CD14-positive monocyte (primary cell): Measurements from ENCODE around the gene SAV1. TPM values are rescaled to one million over a fixed set of nuclear protein-coding genes. Genes with fewer than 3 reads are reported as not detected.
A peak's percentile ranks its signal among the peaks of the same experiment; 100 is the strongest.

Experiments
- DNase-seq, 3 donors: peaks; one replicate each; pipeline ENCODE4 v3.0.0-alpha.2; 2011 to 2022
- H2AFZ ChIP-seq: 2 replicates; pipeline ENCODE4 v1.6.0; 2012; ENCODE audit warnings: mild to moderate bottlenecking, low read depth, low read length, inconsistent platforms; ENCODE audit not compliant: insufficient read depth, poor library complexity, severe bottlenecking
- H3K27ac ChIP-seq, 2 donors: 1 replicate in 1 of 2; 2 replicates in 1 of 2; pipeline ENCODE4 v1.5.1; 2012 to 2013; ENCODE audit warnings: low read length in 2 of 2, control low read depth in 1 of 2, inconsistent platforms in 1 of 2, low read depth in 1 of 2, mild to moderate bottlenecking in 1 of 2
- H3K27me3 ChIP-seq, 2 donors: one replicate each; pipeline versions ENCODE4 v1.6.0 to v1.6.1; 2011 to 2013; ENCODE audit warnings: low read length in 2 of 2; ENCODE audit not compliant: control insufficient read depth in 2 of 2, insufficient read depth in 2 of 2
- H3K36me3 ChIP-seq, 2 donors: replicated peaks in 1 of 2; 1 replicate in 1 of 2; 2 replicates in 1 of 2; pipeline versions ENCODE4 v1.5.1 to v1.6.1; 2012 to 2013; ENCODE audit warnings: low read length in 2 of 2, control low read depth in 1 of 2, inconsistent platforms in 1 of 2, mild to moderate bottlenecking in 1 of 2; ENCODE audit not compliant: insufficient read depth in 2 of 2, control insufficient read depth in 1 of 2
- H3K4me1 ChIP-seq, 2 donors: 1 replicate in 1 of 2; 2 replicates in 1 of 2; pipeline versions ENCODE4 v1.5.1 to v1.6.1; 2012 to 2013; ENCODE audit warnings: low read length in 2 of 2, control low read depth in 1 of 2, inconsistent platforms in 1 of 2, mild to moderate bottlenecking in 1 of 2, moderate library complexity in 1 of 2; ENCODE audit not compliant: insufficient read depth in 2 of 2, control insufficient read depth in 1 of 2
- H3K4me2 ChIP-seq: replicated peaks from 2 replicates; pipeline ENCODE3; 2012; ENCODE audit warnings: low read length, moderate library complexity, mild to moderate bottlenecking; ENCODE audit not compliant: poor library complexity, severe bottlenecking; ENCODE audit errors: extremely low read depth
- H3K4me3 ChIP-seq, 3 experiments: fragments of 200-600 bp in 1 of 3; sonication (generic) in 1 of 3; replicated peaks in 1 of 3; 1 replicate in 2 of 3; 2 replicates in 1 of 3; pipeline ENCODE4 v1.5.1; 2011 to 2013; ENCODE audit warnings: low read length in 3 of 3, mild to moderate bottlenecking in 3 of 3, control low read depth in 2 of 3, low read depth in 2 of 3, inconsistent platforms in 1 of 3, moderate library complexity in 1 of 3
- H3K79me2 ChIP-seq: 2 replicates; pipeline ENCODE4 v1.6.0; 2012; ENCODE audit warnings: mild to moderate bottlenecking, control low read depth, inconsistent platforms, low read length, moderate library complexity; ENCODE audit not compliant: insufficient read depth
- H3K9ac ChIP-seq: 2 replicates; pipeline ENCODE4 v1.6.0; 2017; ENCODE audit warnings: low read length, mild to moderate bottlenecking; ENCODE audit not compliant: insufficient read depth, poor library complexity, severe bottlenecking
- H3K9me3 ChIP-seq, 2 donors: replicated peaks in 1 of 2; 1 replicate in 1 of 2; 2 replicates in 1 of 2; pipeline versions ENCODE4 v1.5.1 to v1.6.1; 2012 to 2013; ENCODE audit warnings: low read length in 2 of 2, control low read depth in 1 of 2; ENCODE audit not compliant: control insufficient read depth in 1 of 2, insufficient read depth in 1 of 2
- H4K20me1 ChIP-seq: 2 replicates; pipeline ENCODE4 v1.6.0; 2012; ENCODE audit warnings: mild to moderate bottlenecking, low read length, control low read depth, moderate library complexity; ENCODE audit not compliant: insufficient read depth
- H3K27ac Mint-ChIP-seq, 7 donors: one replicate each; pipeline ENCODE4 v1.8.0; 2020; ENCODE audit warnings: mild to moderate bottlenecking in 7 of 7, mixed read lengths in 7 of 7, moderate library complexity in 6 of 7, inconsistent platforms in 2 of 7
- H3K27me3 Mint-ChIP-seq, 3 donors: one replicate each; pipeline ENCODE4 v1.8.0; 2021 to 2022; ENCODE audit warnings: low read depth in 3 of 3, mild to moderate bottlenecking in 3 of 3, mixed read lengths in 3 of 3, moderate library complexity in 3 of 3, inconsistent platforms in 1 of 3
- H3K36me3 Mint-ChIP-seq, 2 donors: one replicate each; pipeline ENCODE4 v1.8.0; 2020; ENCODE audit warnings: mixed read lengths in 2 of 2, inconsistent platforms in 1 of 2, mild to moderate bottlenecking in 1 of 2
- H3K4me1 Mint-ChIP-seq: one replicate; pipeline ENCODE4 v1.8.0; 2020; ENCODE audit warnings: mild to moderate bottlenecking, mixed read lengths
- H3K4me3 Mint-ChIP-seq, 2 donors: one replicate each; pipeline ENCODE4 v1.8.0; 2020; ENCODE audit warnings: mild to moderate bottlenecking in 2 of 2, mixed read lengths in 2 of 2, moderate library complexity in 1 of 2
- H3K9me3 Mint-ChIP-seq, 7 donors: one replicate each; pipeline ENCODE4 v1.8.0; 2020 to 2022; ENCODE audit warnings: mixed read lengths in 7 of 7, mild to moderate bottlenecking in 6 of 7, moderate library complexity in 6 of 7, inconsistent platforms in 2 of 7
- CTCF ChIP-seq: fragments of 200-600 bp; IDR thresholded peaks from one replicate; pipeline ENCODE4 v1.8.0; 2022; ENCODE audit warnings: antibody characterized with exemption, mild to moderate bottlenecking
- WGBS: methylation state at CpG from one replicate; pipeline ENCODE4 v1.1.5; 2013; ENCODE audit warnings: missing lambda C conversion rate; ENCODE audit not compliant: insufficient coverage; 5-methylcytosine and 5-hydroxymethylcytosine counted together
- intact Hi-C, 2 donors: fragments of 100-400 bp; cut with micrococcal nuclease; formaldehyde crosslinking; loops; one replicate each; pipeline versions ENCODE4 v1.15.0 to v1.15.1; 2023
- polyA plus RNA-seq, 3 donors: library from polyadenylated mRNA; depleted of rRNA in 1 of 3; unstranded in 2 of 3; stranded (reverse) in 1 of 3; fragments of 300-500 nt in 2 of 3; fragments of >200 nt in 1 of 3; fragmentation: Illumina TruSeq in 2 of 3; gene quantifications; 1 replicate in 2 of 3; 2 replicates in 1 of 3; pipeline ENCODE4 v1.2.3, GENCODE V29; 2012 to 2021

The SAV1 gene
- polyA plus RNA-seq, 3 donors = 1.8 to 5.1 (median 4.8) TPM

- H3K27ac ChIP-seq = peak overlapping the region in 1 of 2 donors; percentile 66
- peaks cover 22% of the 10 kb centered on the region for H3K4me1 Mint-ChIP-seq
- 89% methylated on average over 1 of the region's 5 CpGs for WGBS
Measured at GRCh38 chr14:50678163-50678562, 10.1 kb upstream of the SAV1 start.

GRCh38 chr14:50677527-50678063 lies 9.5 kb upstream of the SAV1 start:
- DNase-seq = peak; percentile 18 to 82 (median 49)
- H3K36me3 ChIP-seq = no peaks in the 10 kb centered on the region
- TF ChIP-seq CTCF = no peak
- H3K9ac ChIP-seq = no peak overlapping the region
- no peaks in the 10 kb centered on the region for H3K79me2 ChIP-seq
- Mint-ChIP-seq H3K36me3 (no peaks in the 10 kb centered on the region), H3K9me3 (peaks cover 0 to 2% (median 0%) of the 10 kb centered on the region in 7 donors), H3K27ac (peak overlapping the region; percentile 45 to 93 (median 68)), H3K27me3 (peaks cover 0 to 2% (median 2%) of the 10 kb centered on the region in 3 donors), H3K4me3 (peak overlapping the region; percentile 56 to 86), H3K4me1 (peaks cover 22% of the 10 kb centered on the region)
- H3K27ac ChIP-seq = peak overlapping the region in 1 of 2 donors; percentile 66
- intact Hi-C loops = no loop called here
- 0% methylated on average over 1 of the region's 5 CpGs for WGBS
- H3K9me3 ChIP-seq = no peaks in the 10 kb centered on the region
- H3K4me2 ChIP-seq = peak overlapping the region; percentile 64
- no peaks in the 10 kb centered on the region for H3K27me3 ChIP-seq
- peaks cover 20 to 25% of the 10 kb centered on the region in 2 donors for H3K4me1 ChIP-seq
- H2AFZ ChIP-seq = peak overlapping the region; percentile 14
- H3K4me3 ChIP-seq = peak overlapping the region in 2 of 3 experiments; percentile 16 to 60
- no peaks in the 10 kb centered on the region for H4K20me1 ChIP-seq

More at GRCh38 chr14:50678163-50678562, 10.1 kb upstream of the SAV1 start:
- peaks cover 20 to 25% of the 10 kb centered on the region in 2 donors for H3K4me1 ChIP-seq
- DNase-seq = no peak
- no peaks in the 10 kb centered on the region for H4K20me1 ChIP-seq
- Mint-ChIP-seq H3K36me3 (no peaks in the 10 kb centered on the region), H3K4me3 (peak overlapping the region in 1 of 2 donors; percentile 58), H3K9me3 (peaks cover 0 to 4% (median 0%) of the 10 kb centered on the region in 7 donors), H3K27ac (peak overlapping the region in 5 of 7 donors; percentile 28 to 78 (median 59)), H3K27me3 (peaks cover 0 to 2% (median 2%) of the 10 kb centered on the region in 3 donors)
- H3K9ac ChIP-seq = no peak overlapping the region
- H3K27me3 ChIP-seq = no peaks in the 10 kb centered on the region
- TF ChIP-seq CTCF = no peak
- H3K79me2 ChIP-seq = no peaks in the 10 kb centered on the region
- no peaks in the 10 kb centered on the region for H3K9me3 ChIP-seq
- intact Hi-C loops = no loop called here
- no peaks in the 10 kb centered on the region for H3K36me3 ChIP-seq
- H3K4me3 ChIP-seq = peak overlapping the region in 1 of 3 experiments; percentile 60
- H2AFZ ChIP-seq = no peak overlapping the region
- peak overlapping the region; percentile 64 for H3K4me2 ChIP-seq
